ENCODE results near the gene GRID1.

GRID1 gene

DNA sequence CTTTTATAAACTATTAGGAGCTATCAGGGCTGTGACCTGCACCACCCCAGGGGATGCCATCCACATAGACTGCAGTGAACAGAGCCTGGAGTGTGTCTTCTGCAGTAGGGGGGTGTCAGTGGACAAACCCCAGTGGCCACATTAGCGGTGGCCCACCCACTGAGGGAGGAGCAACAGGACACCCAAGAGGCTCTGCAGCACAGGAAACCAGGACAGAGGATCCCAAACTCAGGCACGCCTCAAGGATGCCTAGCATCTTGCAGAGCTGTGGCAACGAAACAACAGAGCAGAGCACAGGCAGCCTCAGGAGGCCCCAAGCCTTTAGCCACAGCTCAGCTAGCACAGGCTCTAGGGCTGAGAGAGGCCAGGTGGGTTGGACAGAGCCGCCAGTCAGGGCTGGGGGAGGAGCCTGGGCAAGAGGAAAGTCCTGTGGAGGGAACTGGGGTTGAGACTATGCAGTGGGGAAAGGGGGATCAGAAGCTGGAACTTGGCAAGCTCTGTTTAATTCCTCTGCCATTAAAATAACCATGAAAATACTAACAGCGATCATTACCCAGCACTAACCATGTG, 53.8 kb downstream of the GRID1 start:
- DNase-seq: no peak

DNA sequence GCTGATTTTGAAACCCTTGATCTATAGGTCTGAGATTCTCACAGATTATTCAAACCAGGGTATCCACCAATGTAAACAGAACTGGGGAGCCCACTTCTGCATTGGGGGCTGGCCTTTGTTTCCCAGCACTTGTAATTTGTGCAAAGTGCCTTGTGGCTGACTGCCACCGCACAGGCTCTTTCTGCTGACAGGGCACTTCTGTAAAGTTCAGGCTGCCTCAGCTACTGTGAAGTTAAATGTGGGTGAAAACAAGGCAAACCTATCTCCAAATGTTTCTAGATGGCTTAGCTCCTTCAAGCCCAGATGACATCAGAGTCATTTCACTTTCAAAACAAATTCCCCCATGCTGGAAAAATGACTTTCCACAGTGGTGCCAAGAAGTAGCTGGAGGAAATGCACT, 54.7 kb downstream of the GRID1 start:
- DNase-seq: no peak

DNA sequence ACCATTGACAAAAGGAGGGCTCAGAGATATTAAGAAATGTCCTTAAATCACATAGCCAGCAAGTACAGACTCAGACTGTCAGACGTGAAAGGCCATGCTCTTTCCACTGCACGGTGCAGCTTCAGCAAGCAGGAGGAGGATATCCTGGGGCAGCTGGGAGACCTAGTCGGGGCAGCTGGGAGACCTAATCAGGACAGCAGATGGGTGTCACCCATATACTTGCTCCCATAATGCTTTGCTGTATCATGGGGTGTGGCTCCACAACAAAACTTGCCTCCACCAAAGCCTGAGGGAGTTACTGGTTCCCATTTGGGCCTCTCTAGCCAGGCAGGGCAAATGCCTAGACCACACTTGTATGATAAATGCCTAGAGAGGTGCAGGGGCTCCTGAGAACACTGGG, 55.4 kb downstream of the GRID1 start:
- DNase-seq: no peak

DNA sequence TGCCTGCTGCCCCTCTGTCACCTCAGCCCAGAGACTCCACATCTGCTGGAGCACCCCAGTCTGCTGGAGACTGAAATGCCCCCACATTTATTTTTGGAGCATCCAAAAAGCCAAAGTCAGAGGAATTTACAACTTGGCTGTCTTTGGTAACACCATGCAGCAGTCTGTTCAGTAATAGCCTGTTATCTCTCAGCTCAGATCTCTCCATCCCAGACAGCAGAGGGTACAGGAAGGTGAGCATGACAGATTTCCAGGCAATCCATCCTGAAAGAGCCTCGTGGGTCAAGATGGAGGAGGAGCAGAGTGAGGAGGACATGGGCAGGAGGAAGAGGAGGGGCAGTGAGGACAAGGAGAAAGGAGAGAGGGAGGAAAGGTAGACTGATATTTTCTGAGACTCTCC, 55.9 kb downstream of the GRID1 start:
- DNase-seq: no peak

DNA sequence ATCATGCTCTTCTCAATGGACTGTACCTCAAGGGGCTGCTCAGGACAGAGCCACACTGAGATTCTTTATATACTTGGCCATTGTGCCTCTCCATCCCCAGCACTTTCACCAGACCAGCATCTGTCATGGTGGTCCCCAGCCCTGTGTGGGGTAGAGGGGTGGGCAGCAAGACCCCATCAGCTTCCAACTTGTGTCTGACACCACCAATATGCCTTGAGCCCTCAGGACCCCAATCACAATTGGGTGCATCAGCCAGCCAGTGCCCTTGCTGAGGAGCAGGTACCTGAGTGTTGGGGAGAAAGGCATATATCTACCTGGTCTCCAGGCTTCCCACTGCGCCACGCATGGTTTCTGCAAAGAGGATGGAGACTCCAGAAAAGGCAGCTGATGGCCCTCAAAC, 56.3 kb downstream of the GRID1 start:
- DNase-seq: no peak

DNA sequence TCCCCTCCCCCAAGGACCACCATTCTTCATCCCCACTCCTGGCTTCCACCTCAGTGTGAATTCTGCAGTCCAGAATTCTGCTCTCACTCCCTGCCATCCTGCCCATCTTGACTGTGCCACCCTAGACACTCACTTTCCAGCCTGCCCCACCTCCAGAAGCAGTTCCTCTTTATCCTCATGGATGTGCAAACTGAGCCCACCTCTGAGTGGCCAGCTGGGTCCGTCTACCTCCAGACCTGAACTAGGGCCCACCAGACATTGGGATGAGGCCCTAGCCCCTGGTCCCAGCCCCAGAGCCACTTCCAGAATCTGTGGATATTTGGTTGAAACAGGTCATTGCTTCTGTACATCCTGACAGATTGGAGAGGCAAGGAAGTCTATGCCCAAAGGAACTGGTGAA, 58.5 kb downstream of the GRID1 start:
- DNase-seq: no peak

DNA sequence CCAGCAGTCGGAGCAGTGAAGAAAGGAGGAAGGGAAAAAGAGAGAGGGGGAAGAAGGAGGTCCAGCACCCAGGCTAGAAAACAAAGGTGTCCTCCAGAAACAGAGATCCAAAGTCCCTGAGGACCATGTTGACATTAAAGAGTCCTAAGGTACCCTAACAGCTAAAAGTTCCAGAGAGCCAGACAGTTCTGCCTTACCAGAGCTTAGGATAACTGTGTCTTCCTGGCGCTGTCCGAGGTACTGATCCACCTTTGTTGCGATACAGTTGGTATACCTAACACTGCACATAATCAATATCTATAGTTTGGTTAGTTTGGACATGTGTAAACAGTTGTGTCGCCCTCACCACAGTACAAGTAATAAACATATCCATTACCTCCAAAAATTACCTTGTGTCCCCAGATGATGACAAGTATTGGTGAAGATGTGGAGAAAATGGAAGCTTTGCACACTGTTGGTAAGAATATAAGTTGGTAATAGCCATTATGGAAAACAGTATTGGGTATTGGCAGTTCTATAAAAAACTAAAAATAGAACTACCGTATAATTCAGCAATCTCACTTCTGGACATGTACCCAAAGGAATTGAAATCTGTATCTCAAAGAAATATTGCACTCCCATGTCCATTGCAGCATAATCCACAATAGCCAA, 59.8 kb downstream of the GRID1 start:
- DNase-seq: no peak

DNA sequence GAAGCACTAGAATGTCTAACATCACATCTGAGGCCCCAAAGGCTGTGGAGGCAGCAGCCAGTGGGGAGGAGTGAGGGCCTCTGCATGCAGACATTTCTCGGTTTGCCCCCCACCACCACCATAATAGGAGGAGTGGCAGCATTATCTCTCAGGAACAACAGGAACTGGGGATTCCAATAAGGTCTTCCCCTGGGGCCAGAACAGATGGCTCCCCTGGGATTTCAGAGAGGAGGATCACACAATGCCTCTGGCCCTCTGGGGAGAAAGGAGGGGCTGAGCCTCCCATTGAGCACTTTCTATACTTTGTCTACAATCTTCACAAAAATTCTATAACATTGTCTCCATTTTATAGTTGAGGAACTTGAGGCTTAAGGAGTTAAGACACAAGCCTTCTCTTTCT, 61.1 kb downstream of the GRID1 start:
- DNase-seq: no peak

DNA sequence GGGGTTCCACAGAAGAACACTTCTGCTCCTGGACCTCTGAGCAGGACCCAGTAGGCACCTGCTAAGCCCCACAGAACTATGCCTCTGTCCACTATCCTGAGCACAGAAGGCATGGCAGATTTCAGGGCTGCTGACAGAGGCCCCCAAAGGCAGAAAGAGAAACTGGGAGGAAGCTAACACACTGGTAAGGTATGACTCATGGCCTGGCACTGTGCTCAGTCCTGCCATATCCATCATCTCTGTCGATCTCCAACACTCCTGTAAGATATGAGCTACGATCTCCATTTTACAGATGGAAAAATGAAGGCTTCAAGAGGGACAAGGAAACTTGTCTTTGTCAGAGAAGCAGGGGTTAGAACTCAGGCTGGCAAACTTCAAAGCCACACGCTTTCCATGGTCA, 62.2 kb downstream of the GRID1 start:
- DNase-seq: no peak

DNA sequence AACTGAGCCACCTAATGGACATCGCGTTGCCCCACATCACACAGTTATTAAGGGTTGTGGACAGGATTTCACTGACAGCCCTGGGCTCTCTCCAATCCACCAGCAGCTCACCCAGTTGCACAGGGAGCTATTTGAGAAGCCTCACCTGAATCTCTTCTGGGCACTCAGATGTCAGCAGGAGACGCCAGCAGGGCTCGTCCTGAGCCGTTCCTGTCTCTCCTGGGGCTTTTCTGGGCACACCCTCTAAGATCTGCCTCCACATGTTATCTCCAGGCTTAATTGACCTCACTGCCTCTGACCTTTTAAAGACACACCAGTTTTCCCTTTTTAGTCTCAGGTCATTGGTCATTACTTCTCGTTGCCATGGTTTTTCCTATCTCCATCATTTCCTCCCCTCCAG, 63.0 kb downstream of the GRID1 start:
- DNase-seq: no peak

DNA sequence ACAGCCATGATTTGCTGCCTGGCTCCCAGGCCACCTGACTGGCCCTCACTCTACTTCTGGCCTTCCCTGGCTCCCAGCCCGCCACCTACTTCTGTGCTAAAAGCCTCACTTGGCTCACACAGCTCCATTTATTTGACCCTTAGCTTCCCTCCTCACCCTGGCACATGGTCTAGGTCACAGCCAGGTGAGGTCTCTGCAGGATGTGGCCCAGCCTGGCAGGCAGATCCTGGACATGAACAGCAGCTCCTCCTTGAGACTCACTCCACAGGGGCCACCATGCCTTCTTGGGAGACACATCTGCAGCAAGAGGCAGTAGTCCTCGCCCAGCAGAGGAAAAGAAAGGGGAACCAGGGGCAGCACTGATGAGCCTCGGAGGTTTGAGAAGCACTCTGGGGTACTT, 64.6 kb downstream of the GRID1 start:
- no peak for DNase-seq

DNA sequence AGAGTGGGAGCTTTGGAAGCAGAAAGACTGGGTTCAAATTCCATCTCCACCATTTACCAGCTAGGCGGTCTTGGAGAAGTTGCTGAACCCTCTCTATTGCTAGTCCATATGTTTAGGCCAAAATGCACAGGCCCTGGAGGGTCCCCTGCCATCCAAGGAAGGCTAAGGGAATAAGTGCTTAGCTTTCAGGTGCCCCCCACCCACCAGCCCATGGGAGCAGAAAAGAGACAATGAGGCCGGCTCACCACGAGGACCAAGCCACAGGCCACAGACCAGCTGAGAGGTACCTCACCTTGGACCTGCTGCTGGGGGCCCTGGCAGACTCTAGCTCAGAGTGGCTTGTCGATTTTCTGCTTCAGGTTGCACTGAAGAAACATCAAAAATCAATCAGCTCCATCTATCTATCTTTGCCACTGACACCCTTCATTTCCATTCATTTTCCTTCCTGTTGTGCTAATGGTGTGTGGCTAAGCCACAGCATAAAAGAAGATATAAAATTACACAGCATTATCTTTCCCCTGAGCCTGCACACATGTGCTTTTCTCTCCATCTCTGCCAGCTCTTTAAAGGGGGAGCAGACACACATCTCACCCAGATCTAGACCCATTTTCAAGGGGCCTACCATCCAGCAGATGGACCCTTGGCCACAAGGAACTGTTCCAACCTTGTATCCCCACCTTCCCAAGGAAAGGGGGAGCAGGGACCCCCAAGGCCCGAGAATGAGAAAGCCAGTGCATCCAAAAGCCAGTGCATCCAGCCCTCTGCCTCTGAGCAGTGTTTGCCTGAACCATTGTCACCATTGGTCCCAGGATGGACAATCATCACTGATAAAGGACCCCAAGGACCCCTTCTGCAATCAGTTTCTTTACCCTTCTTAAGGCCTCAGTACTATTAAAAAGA, 65.4 kb downstream of the GRID1 start:
- no peak for DNase-seq

DNA sequence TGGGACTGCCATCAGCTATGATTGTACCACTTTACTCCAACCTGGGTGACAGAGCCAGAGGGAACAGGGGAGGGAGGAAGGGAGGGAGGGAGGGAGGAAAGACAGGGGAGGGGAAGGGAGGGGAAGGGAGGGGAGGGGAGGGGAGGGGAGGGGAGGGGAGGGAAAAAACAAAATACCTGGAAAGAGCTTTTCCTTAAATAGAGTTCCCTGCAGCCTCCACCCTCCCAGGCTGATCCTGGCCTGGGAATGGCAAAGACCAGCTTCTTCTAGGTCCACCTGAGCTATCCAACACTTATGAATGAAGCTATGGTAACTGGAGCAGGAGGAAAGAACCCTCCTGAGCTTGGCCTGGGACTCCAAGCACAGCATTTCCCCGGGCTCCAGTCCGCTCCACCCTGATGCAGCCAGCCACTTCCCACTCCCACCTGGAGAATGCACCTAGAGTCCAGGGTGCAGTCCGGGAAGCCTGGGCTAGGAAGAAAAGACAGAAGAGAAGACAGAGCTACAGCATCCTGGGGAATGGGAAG, 66.1 kb downstream of the GRID1 start:
- DNase-seq: no peak

DNA sequence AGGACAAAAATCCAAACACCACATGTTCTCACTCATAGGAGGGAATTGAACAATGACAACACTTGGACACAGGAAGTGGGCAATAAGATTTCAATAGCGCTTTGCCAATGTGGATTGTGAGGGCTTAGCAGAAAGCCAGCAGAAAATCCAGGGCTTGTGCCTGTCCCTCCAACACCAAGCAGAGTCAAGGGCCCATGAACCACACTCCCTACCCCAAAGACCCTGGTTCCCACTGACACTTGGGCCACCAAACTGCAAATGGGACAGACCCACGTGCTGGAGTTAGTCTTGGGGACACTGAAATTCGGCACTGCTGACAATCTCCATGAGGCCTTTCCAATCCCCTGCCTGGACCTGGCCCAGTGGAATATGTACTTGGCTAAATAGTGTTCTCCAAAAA, 67.0 kb downstream of the GRID1 start:
- no peak for DNase-seq

DNA sequence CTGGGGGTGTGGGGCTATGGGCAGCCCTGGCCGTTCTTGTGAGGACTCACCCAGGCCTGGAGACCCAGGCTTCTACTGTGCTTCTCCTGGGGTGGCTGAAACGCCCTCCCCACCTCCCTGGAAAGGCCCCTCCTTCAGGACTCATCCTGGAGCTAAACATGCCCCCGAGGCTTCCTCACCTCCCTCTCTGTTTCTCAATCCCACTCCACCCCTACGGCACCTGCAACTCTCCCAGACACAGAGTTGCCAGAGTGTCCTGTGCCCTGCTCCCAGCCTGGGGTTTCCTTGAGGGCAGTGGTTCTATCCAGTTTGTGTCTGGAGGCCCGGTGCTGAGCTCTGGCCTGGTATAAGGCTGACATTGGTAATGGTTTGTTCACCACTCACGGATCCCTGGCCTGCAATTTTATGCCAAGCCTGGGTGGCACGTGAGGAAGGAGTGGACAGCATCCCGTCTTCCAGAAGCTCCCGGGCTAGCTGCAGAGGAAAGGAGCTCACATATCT, 68.0 kb downstream of the GRID1 start:
- no peak for DNase-seq

DNA sequence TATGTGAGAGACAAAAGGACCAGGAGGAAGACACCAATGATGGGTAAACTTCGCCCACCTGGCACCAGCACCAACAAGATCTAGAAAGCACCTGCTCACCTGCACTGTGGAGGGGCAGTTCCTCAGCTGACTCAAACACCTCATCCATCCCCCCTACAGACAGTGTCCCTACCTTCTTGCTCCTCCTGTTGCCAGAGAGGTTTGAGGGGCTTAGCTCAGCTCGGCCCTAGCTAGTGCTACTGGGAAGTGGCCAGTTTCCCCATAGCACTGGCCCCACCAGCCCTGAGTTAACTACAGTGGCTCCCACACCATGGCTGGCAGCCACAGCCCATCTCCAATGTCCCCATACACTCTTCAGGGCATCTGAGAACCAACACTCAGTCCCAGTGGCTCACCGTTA, 70.8 kb downstream of the GRID1 start:
- DNase-seq: no peak

DNA sequence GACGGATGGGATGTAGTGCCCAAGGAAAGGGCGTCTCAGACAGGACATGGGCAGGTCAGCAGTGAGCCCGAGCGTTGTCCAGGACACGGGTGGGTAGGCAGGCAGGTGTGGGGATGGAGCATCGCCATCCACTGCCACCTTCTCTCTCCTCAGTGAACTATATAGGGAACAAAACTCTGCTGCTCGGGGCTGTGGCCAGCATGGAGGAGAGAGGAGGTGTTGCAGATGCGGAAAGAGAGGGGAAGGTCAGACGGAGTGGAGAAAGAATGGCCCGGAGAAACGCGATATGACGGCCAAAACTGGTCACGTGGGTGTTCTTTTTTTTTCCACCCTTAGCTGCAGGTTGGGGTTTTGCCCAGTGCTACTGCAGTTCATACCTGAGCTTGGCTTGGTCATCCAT, 71.2 kb downstream of the GRID1 start:
- no peak for DNase-seq

DNA sequence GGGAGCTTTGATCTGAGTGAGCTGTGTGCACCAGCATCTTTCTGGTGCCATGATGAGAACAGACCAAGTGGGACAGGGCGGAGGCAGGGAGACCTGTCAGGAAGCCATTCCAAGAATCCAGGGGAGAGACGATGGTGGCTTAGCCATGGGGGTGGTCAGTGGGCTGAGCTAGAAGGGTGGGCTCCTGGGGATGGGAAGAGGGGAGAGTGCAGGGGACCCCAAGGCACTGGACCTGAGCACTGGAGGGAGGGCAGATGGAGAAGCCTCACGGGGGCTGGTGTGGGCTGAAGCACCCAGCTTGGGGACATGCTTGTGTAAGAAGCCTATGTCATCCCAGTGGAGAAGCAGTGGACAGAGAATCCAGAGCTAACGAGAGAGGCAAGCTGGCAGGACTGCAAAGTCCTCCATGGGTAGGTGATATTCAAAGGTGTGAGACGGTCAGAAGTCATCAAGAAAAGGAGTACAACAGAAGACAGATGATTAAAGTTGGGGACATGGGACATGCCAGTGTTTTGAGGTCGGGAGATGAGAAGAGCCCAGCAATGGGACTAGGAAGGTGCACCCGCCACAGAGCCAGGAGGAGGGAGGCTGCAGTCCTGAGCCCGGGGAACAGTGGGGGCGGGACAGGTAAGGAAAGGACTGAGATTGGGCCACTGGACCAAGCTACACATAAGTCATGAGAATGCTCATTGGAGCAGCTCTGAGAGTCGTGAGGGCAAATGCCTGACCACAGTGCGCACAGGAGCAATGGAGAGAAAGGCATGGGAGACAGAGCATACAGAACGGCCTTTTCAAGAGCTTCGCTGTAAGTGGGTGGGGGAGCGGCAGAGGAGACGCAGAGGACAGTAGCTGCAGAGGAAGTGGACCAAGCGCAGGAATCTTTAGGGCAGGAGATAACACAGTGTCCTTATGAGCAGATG, 72.0 kb downstream of the GRID1 start:
- no peak for DNase-seq

DNA sequence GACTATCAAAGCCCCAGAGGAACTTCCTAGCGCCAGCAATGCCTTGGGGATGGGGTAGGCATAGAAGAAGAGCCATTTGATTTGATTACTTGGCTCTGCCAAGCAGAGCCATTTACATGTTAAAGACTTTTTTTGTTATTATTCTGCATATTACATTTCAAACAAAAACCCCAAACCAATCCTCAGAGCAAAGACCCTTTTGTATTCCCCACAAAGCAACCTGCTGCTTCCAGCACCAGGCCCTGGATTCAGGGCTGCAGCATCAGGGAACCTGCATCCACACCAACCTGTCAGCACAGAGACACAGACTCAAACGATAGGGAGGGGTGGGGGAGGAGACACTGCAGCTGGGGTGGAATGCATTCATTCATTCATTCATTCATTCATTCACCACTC, 73.2 kb downstream of the GRID1 start:
- DNase-seq: no peak

DNA sequence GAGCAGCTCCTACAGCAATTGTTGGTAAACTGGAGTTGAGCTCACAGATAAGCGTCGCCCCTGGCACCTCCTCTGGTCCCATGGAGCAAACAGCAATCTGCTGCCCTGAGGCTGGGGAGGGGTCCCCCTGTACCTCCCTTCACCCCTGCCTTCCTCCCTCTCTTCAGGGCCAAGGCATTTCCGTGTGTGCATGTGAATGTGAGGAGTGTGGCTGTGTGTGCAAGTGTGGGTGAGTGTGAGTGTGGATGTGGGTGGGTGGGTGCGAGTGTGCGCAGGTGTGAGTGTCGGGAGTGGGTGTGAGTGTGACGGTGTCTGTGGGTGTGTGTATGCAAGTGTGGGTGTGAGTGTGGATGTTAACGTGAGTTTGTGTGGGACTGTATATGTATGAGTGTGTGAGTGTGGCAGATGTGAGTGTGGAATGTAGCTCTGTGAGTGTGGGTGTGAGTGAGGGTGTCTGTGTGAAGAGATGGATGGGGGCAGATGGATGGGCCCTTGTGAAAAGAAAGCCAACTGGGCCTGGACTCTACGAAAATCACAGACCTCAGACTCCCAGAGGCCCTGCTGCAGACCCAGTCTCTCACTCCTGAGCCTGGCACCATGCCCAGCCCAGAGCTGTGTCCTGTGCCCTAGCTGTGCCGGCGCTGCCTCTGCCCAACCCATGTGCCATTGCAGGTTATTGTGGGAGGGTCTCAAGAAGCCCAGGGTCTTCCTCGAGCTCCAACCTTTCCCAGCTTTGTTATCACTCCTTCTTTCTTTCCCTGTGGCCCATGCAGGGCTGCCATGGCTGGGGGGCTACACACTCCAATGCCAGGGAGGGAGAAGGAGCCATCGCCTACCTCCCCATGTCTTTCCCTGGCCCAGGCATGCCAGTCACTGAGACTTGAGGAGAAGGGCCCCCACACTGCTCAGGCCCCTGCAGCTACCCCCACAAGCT, 73.9 kb downstream of the GRID1 start:
- DNase-seq: no peak

DNA sequence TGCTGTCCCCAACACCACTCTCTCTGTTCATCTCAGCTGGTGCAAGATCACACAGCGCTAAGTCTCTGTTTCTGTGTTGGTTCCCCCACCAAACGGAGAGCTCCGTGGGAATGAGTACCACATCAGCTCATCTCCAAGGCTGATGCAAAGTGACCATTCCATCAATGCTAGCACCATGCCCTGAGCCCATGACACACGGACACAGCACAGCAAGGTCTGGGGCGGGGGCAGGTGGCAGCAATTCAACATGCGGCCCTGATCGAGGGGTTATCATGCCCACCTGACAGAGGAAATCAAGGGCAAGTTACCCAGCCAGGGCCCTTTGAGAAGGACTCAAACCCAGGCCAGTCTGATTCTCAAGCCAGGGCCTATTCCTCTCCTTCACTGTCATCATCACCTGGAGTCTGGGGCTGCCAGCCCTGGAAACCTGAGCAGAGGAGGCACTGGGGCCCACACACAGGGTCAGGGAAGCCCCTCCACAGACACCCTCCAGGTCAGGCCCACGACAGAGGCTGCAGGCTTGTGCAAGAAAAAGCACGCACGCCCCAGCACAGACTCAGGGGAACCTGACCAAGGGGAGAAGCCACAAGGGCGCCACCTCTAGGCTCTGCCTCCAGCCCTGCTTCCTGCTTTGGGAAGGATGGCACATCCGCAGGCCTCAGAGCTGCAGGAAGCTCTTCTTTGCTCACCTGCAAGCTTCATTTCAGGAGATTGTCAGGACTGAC, 74.8 kb downstream of the GRID1 start:
- no peak for DNase-seq
